LNCaP clone FGC (cell line): ENCODE results near the gene NGRN.

Experiments used
- DNase-seq: peaks from one replicate; pipeline ENCODE4 v3.0.0-alpha.2; 2011; ENCODE audit warnings: low read depth
- H3K4me3 ChIP-seq: 2 replicates; pipeline ENCODE4 v1.5.1; 2011; ENCODE audit warnings: mild to moderate bottlenecking, low read depth, low read length, control low read depth
- TF ChIP-seq, protein P1 (sequence below): IDR thresholded peaks from 2 replicates; pipeline ENCODE4 v1.5.1; 2012; ENCODE audit warnings: mild to moderate bottlenecking; ENCODE audit not compliant: control insufficient read depth, insufficient read depth; ENCODE audit errors: extremely low read depth

NGRN gene

DNA sequence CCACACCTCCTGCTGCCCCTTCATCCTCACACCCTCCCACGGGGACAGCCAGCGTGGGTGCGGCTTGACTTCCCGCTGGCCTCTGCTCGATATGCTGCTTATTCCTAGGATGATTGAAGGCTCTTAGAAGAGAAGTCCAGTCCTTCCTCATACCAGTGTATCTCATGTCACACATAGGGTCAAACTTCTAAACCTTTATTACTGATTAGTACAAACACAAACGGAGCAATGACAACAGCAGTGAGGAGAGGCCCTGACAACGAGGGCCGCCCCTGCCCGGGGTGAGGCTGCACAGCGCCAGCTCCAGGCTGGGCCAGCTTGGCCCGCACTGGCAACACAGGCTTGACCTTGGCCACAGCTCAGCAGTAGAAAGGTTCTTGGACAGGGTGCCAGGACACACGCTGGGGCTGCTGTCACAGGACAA, 35.4 kb upstream of the NGRN start:
- H3K4me3 ChIP-seq = peak overlapping the region; percentile 20; the same call in 1 of the 2 replicates
- DNase-seq = peak; percentile 89
- TF ChIP-seq, protein P1, sequence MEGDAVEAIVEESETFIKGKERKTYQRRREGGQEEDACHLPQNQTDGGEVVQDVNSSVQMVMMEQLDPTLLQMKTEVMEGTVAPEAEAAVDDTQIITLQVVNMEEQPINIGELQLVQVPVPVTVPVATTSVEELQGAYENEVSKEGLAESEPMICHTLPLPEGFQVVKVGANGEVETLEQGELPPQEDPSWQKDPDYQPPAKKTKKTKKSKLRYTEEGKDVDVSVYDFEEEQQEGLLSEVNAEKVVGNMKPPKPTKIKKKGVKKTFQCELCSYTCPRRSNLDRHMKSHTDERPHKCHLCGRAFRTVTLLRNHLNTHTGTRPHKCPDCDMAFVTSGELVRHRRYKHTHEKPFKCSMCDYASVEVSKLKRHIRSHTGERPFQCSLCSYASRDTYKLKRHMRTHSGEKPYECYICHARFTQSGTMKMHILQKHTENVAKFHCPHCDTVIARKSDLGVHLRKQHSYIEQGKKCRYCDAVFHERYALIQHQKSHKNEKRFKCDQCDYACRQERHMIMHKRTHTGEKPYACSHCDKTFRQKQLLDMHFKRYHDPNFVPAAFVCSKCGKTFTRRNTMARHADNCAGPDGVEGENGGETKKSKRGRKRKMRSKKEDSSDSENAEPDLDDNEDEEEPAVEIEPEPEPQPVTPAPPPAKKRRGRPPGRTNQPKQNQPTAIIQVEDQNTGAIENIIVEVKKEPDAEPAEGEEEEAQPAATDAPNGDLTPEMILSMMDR = peak; percentile 29

DNA sequence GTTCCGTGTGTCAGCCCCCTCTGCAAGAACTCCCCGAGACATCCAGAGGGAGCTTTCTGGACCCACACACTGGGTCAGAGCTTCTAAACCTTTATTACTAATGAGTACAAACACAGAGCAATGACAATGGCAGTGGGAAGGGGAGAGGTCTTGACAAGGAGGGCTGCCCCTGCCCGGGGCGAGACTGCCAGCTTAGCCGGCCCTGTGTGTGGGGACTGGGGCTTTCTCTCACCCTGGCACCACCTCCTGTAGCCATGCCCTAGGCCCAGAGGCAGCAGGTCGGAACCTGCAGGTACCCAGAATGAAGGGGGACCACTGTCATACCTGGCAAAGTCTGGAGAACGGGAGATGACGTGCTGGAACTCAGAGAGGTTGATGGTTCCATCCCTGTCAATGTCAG, 34.9 kb upstream of the NGRN start:
- TF ChIP-seq, protein P1 = no peak

DNA sequence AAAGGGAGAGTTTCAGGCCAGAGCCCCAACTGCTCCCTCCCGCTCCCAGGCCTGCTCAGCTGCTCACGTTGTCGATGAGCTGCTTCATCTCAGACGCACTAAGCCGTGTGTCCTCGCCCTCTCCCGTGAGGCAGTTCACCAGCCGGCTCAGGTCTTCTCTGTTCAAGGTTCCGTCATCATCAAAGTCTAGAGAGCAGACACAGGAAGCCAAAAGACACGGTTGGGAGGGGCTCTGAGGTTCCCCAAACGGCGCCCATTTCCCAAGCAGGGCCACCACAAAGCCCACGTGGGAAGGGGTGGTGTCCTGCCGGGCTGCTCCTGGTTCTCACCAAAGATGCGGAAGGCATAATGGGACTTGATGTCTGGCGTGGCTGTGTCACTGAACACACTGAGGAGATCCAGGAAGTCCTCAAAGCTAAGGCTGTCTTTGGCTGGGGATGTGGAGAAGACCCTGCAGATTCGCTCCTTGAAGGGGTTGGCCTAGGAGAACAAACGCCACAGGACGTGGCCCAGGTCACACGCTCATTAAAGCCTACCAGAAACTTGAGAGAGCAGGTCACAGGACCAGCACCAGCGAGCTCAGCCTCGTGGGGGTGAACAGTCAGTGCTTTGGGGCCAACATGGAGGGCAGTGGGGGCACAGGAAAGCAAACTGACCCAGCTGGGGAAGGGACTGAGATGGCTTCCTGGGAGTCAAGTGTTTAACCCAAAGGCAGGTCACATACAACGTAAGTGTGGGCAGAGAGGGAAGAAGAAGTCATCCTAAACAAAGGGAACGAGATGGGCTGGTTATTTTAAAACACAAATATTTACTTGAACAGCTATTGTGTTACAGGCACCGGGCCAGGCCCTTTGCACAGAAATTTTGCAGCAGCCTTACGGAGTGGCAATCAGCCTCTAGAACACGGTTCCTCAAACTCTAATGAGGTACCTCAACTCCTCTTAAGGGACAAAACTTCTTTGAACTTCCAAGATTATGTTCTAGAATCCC, 34.1 kb upstream of the NGRN start:
- H3K4me3 ChIP-seq = peak overlapping the region; percentile 94
- TF ChIP-seq, protein P1 = no peak
- DNase-seq = peak; percentile 87

More for the DNA sequence above, 34.9 kb upstream of the NGRN start:
- no peak for DNase-seq
- peak overlapping the region; percentile 20; the same call in 1 of the 2 replicates for H3K4me3 ChIP-seq

DNA sequence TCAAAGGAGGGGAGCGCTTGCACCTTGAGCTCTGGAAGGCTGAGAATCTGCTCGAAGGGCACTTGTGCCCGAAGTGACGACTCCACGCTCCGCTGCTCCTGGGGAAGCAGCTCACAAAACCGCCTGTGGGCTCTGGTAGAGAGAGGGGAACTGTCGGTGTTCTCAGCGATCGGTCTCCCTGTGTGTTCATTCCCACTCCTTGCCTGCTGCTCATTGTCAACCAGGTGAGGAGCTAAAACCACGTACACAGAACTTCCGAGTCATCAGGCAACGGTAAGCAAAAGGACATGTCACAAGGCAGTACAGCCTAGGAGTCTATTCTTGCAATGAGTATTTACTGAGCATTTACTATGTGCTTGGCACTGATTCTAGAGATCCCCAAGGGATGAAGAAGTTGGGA, 33.3 kb upstream of the NGRN start:
- TF ChIP-seq, protein P1 = no peak
- H3K4me3 ChIP-seq = peak overlapping the region; percentile 94
- no peak for DNase-seq

DNA sequence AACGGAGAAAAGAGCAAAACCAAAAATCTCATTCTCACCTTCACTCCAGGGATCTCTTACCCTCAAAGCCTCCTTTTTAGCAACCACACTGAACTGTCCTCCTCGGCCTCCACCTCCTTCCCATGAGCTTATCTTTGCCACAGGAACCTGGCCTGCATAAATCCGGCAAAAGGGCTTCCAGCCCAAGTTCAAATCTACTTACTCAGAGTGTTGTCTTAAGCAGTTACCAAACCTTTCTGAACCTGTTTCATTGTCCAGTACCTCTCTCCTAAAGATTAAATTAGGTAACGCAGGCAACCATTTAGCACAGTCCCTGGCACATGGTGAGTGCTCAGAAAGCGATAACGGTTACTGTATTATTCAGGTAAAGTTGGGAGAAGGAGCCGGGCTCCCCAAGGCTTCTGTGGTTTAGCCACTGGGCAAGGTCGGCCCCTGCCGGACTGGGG, 32.5 kb upstream of the NGRN start:
- H3K4me3 ChIP-seq = peak overlapping the region; percentile 94
- TF ChIP-seq, protein P1 = peak; percentile 62; the same call in 1 of the 2 replicates
- DNase-seq = no peak

DNA sequence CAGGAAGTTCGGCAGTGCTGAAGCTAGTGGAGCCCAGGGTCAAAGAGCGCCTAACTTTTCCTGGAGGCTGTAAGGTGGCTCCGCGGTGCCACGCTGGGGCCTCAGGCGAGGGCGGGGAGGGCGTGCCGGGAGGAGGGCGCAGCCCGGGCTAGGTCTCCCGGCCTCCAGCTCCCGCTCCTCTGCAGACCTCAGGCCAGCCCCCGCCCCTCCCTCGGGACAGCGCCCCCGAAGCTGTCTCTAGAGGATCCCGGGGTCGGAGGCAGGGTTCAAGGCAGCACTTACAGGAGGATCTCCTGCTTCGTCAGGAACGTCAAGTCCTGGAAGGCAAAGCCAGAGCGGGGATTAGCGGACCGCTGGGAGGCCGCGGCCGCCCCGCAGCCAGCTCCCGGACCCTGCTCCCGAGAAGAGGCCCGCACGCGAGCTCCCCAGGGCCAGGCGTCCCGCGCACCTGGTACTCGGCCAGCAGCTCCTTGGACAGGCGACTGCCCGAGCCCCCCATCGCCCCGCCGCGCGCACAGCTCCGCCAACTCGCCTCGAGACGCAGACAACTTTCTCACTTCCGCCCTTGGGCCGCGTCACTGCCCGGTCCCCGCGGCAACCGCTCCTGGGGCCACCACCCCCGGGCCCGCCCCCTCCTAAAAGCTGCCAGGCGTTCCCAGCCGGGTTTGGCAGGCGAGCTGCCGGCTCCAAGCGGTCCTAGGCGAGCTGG, 31.9 kb upstream of the NGRN start, which contains the start of gene CIB1:
CIB1 (minus strand) TSS at position 555 of the 709 bp plus-strand sequence; CDS start at position 499, 56 bp downstream.
- peak; percentile 90 for DNase-seq
- TF ChIP-seq, protein P1 = no peak; the same call in 1 of the 2 replicates
- H3K4me3 ChIP-seq = peak within 1 kb of the TSS; percentile 94
